Measurements from ENCODE around the gene NAPB. TPM values are rescaled to one million over a fixed set of nuclear protein-coding genes. Genes with fewer than 3 reads are reported as not detected.

Gene NAPB
- total RNA-seq, 1 experiment from 2014 or later: 5.8 TPM

GRCh38 chr20:23362392-23363256, 58.7 kb downstream of the NAPB start:
- DNase-seq (ENCODE audit: low read depth, low spot score) (no peak), ATAC-seq (no peak)
- H3K27ac ChIP-seq (ENCODE audit: low read length): peak overlapping the region; percentile 83
- in situ Hi-C loops (cut with HindIII; ENCODE audit: low pct_unique_long_range_greater_than_20kb, low sequenced_read_pairs) (no loop called here), intact Hi-C loops (cut with micrococcal nuclease; ENCODE audit: unreplicated experiment) (no loop called here)
- BruUV-seq (replicated peaks): no TSS peak
- H3K36me3 ChIP-seq (ENCODE audit: control insufficient read depth, insufficient read depth, low read length): peaks cover 2% of the 10 kb centered on the region
- H3K4me1 ChIP-seq (ENCODE audit: control insufficient read depth, insufficient read depth, low read length): peaks cover 37% of the 10 kb centered on the region
- CTCF ChIA-PET: no interaction called here
- TF ChIP-seq REST (IDR thresholded peaks at IDR 0.05; ENCODE audit: insufficient read depth in 1 of 2, low read depth in 2 of 2, low read length in 1 of 2) (no peak), SIN3A (IDR thresholded peaks at IDR 0.05; ENCODE audit: borderline replicate concordance, insufficient read depth, low read depth, low read length) (0 out of 2 replicates have a peak, but pooled peaks have one; percentile 9)
- H3K9me3 ChIP-seq (ENCODE audit: control insufficient read depth, insufficient read depth, low read depth, low read length): no peaks in the 10 kb centered on the region
- peak overlapping the region; percentile 88 to 91 for H3K4me3 ChIP-seq (ENCODE audit: low read depth in 2 of 2, low read length in 2 of 2)
- no peaks in the 10 kb centered on the region for H3K27me3 ChIP-seq (ENCODE audit: control insufficient read depth, insufficient read depth, low read length)
- POLR2A ChIA-PET: no interaction called here

GRCh38 chr20:23361476-23362391, 59.6 kb downstream of the NAPB start, which contains the start of gene GZF1:
Gene GZF1, plus strand, starts transcription at chr20:23362182. Its CDS starts 2,202 bp downstream, at chr20:23364384.
- H3K27ac ChIP-seq (ENCODE audit: low read length): peak within 1 kb of the TSS; percentile 95
- peaks cover 34% of the 10 kb centered on the region for H3K4me1 ChIP-seq (ENCODE audit: control insufficient read depth, insufficient read depth, low read length)
- DNase-seq (ENCODE audit: low read depth, low spot score) (peak; percentile 92), ATAC-seq (peak; percentile 90)
- intact Hi-C loops (cut with micrococcal nuclease; ENCODE audit: unreplicated experiment) (no loop called here), in situ Hi-C loops (cut with HindIII; ENCODE audit: low pct_unique_long_range_greater_than_20kb, low sequenced_read_pairs) (no loop called here)
- peak within 1 kb of the TSS; percentile 88 to 91 for H3K4me3 ChIP-seq (ENCODE audit: low read depth in 2 of 2, low read length in 2 of 2)
- ChIA-PET CTCF (no interaction called here), POLR2A (no interaction called here)
- H3K27me3 ChIP-seq (ENCODE audit: control insufficient read depth, insufficient read depth, low read length): no peaks in the 10 kb centered on the region
- TF ChIP-seq SIN3A (IDR thresholded peaks at IDR 0.05; ENCODE audit: borderline replicate concordance, insufficient read depth, low read depth, low read length) (peak; percentile 58; the same call in 1 of the 2 replicates), POLR2AphosphoS5 (IDR thresholded peaks at IDR 0.05; ENCODE audit: low read depth, low read length) (peak; percentile 97), REST (IDR thresholded peaks at IDR 0.05; ENCODE audit: insufficient read depth in 1 of 2, low read depth in 2 of 2, low read length in 1 of 2) (peak in 1 of 2 experiments; percentile 50; a peak in 1 of 4 replicates), CTCF (IDR thresholded peaks at IDR 0.05) (no peak), TCF7L2 (IDR thresholded peaks at IDR 0.05; ENCODE audit: low read depth, low read length) (peak; percentile 58; the same call in 1 of the 2 replicates)
- no peaks in the 10 kb centered on the region; the same call in 1 of the 2 replicates for H3K36me3 ChIP-seq (ENCODE audit: control insufficient read depth, insufficient read depth, low read length)
- BruUV-seq (replicated peaks): no TSS peak
- no peaks in the 10 kb centered on the region for H3K9me3 ChIP-seq (ENCODE audit: control insufficient read depth, insufficient read depth, low read depth, low read length)
